HepG2 (cell line): ENCODE measurements around the gene TWIST2. TPM values are rescaled to one million over a fixed set of nuclear protein-coding genes. Genes with fewer than 3 reads are reported as not detected.

Experiments used
- MAFG ChIP-seq: sonication (generic); formaldehyde crosslinking; IDR thresholded peaks from 2 replicates; pipeline ENCODE4 v1.5.1; 2020; ENCODE audit warnings: mild to moderate bottlenecking, missing genetic modification reagents
- NFE2L2 ChIP-seq: fragments of 150-350 bp; IDR thresholded peaks from 2 replicates; pipeline ENCODE4 v1.6.1; 2014; ENCODE audit warnings: low read length
- NR2F1 ChIP-seq, 2 experiments: fragments of 450-650 bp in 1 of 2; formaldehyde crosslinking in 1 of 2; IDR thresholded peaks; 2 replicates each; pipeline versions ENCODE4 v1.5.0 to v1.6.1; 2016 to 2020; ENCODE audit warnings: mild to moderate bottlenecking in 1 of 2, missing compliant biosample characterization in 1 of 2, missing genetic modification reagents in 1 of 2, moderate library complexity in 1 of 2
- SALL2 ChIP-seq: sonication (generic); formaldehyde crosslinking; IDR thresholded peaks from 2 replicates; pipeline ENCODE4 v1.8.1; 2023; ENCODE audit warnings: mild to moderate bottlenecking, missing genetic modification reagents, inconsistent platforms
- ZBTB21 ChIP-seq: sonication (generic); formaldehyde crosslinking; IDR thresholded peaks from 2 replicates; pipeline ENCODE4 v1.4.0; 2020; ENCODE audit warnings: missing genetic modification reagents
- ZBTB3 ChIP-seq: sonication (generic); formaldehyde crosslinking; IDR thresholded peaks from 2 replicates; pipeline ENCODE4 v1.4.0; 2020; ENCODE audit warnings: low read depth, mild to moderate bottlenecking, moderate library complexity, missing genetic modification reagents, borderline replicate concordance
- ZNF274 ChIP-seq: sonication (generic); formaldehyde crosslinking; IDR thresholded peaks from 2 replicates; pipeline ENCODE4 v1.5.1; 2020; ENCODE audit warnings: mild to moderate bottlenecking, missing genetic modification reagents
- ZNF3 ChIP-seq: IDR thresholded peaks from 2 replicates; pipeline ENCODE4 v1.7.0; 2017; ENCODE audit warnings: inconsistent platforms
- ZNF30 ChIP-seq: sonication (generic); formaldehyde crosslinking; IDR thresholded peaks from 2 replicates; pipeline ENCODE4 v1.5.0; 2020; ENCODE audit warnings: mild to moderate bottlenecking, missing genetic modification reagents
- ZNF709 ChIP-seq: sonication (generic); formaldehyde crosslinking; IDR thresholded peaks from 2 replicates; pipeline ENCODE4 v1.5.0; 2020; ENCODE audit warnings: mild to moderate bottlenecking, missing genetic modification reagents
- ZNF883 ChIP-seq: sonication (generic); formaldehyde crosslinking; IDR thresholded peaks from 2 replicates; pipeline ENCODE4 v1.5.1; 2020; ENCODE audit warnings: mild to moderate bottlenecking, missing genetic modification reagents; ENCODE audit errors: not compliant biosample characterization
- ZSCAN21 ChIP-seq: sonication (generic); formaldehyde crosslinking; IDR thresholded peaks from 2 replicates; pipeline ENCODE4 v1.8.0; 2022; ENCODE audit warnings: mild to moderate bottlenecking, missing genetic modification reagents, moderate library complexity, borderline replicate concordance
- polyA plus RNA-seq, 8 experiments: library from polyadenylated mRNA; depleted of rRNA in 3 of 8; stranded (reverse) in 7 of 8; unstranded in 1 of 8; fragments of >200 nt; fragmentation: Illumina TruSeq in 4 of 8; extraction: Trizol in 4 of 8; gene quantifications; 2 replicates each; pipeline versions ENCODE4 v1.2.1 to v1.2.3, GENCODE V29; 2011 to 2016; ENCODE audit warnings: low read depth in 4 of 8, missing spikeins in 1 of 8, mixed read lengths in 1 of 8; ENCODE audit not compliant: insufficient read depth in 1 of 8
- total RNA-seq, 5 experiments: library from RNA; depleted of rRNA; stranded (reverse); fragments of >200 nt; fragmentation: Illumina TruSeq; extraction: Trizol; gene quantifications; 2 replicates each; pipeline ENCODE4 v1.2.3, GENCODE V29; 2016; ENCODE audit warnings: low read depth in 1 of 5
- TF ChIP-seq, protein P1 (sequence below): sonication (generic); formaldehyde crosslinking; conservative IDR thresholded peaks from 2 replicates; pipeline ENCODE4 v1.8.0; 2022; ENCODE audit warnings: low read depth, missing genetic modification reagents
- TF ChIP-seq, protein P2 (sequence below): sonication (generic); formaldehyde crosslinking; IDR thresholded peaks from 2 replicates; pipeline ENCODE4 v1.4.0; 2020; ENCODE audit warnings: mild to moderate bottlenecking, missing genetic modification reagents
- TF ChIP-seq, protein P3 (sequence below): sonication (generic); formaldehyde crosslinking; conservative IDR thresholded peaks from 2 replicates; pipeline ENCODE4 v1.4.0; 2020; ENCODE audit warnings: missing genetic modification reagents
- TF ChIP-seq, protein P4 (sequence below): sonication (generic); formaldehyde crosslinking; IDR thresholded peaks from 2 replicates; pipeline ENCODE4 v1.4.0; 2020; ENCODE audit warnings: mild to moderate bottlenecking, missing genetic modification reagents

TWIST2 gene
- total and polyA plus RNA-seq, 2 of the 13 experiments (the other 11 are each of a cell fraction or from before 2014, with no cell fraction given) = 0.08 to 0.11 TPM

DNA sequence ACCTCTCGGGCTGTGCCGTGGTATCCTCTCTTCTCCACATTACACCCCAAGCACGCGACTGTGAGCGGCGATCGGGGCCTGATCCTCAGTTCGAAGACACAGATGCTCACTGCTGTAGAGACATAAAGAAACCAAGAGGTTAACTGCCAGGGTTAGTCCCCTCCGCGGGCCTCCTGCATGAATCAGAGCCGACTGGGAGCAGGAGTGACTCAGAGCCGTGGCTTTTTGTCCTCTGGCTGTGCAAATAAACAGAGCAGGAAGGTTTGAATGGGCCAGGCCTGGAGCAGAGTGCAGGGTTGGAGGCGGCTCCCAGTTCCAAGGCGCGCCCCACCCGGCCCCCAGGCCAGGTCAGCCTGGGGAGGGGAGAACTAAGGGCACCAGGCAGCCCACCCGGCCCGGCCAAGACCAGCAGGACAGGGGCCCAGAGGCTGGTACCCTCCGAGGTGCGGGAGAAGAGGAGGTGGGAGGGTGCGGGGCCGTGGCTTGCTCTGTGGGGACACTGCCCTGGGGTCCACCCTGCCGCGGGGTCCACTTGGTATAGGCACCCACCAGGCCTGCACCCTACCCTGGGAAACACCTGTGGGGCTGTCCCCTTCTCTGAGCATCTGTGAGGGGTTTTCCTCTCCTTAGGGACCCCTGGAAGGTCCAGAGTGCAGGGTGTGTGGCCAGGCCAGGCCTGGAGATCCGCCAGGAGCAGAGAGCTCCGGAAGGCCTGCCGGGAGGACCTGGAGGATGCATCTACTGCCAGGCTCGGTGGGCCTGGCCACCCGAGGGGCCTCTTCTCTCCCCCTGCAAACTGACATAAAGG, 16.5 kb downstream of the TWIST2 start (continued):
- TF ChIP-seq MAFG (CRISPR knock-in tag) (no peak), NR2F1 (CRISPR knock-in tag; IDR thresholded peaks at IDR 0.05) (peak; percentile 78 to 86), ZNF883 (peak; percentile 68), ZBTB3 (CRISPR knock-in tag) (0 out of 2 replicates have a peak, but pooled peaks have one; percentile 45), ZNF30 (CRISPR knock-in tag) (no peak; the same call in 1 of the 2 replicates), NFE2L2 (no peak), ZNF709 (CRISPR knock-in tag) (peak; percentile 42; the same call in 1 of the 2 replicates), SALL2 (CRISPR knock-in tag) (peak; percentile 24; the same call in 1 of the 2 replicates), ZNF3 (no peak), ZSCAN21 (CRISPR knock-in tag) (peak; percentile 84), ZNF274 (CRISPR knock-in tag) (0 out of 2 replicates have a peak, but pooled peaks have one; percentile 47), ZBTB21 (no peak)
- TF ChIP-seq, protein P1, sequence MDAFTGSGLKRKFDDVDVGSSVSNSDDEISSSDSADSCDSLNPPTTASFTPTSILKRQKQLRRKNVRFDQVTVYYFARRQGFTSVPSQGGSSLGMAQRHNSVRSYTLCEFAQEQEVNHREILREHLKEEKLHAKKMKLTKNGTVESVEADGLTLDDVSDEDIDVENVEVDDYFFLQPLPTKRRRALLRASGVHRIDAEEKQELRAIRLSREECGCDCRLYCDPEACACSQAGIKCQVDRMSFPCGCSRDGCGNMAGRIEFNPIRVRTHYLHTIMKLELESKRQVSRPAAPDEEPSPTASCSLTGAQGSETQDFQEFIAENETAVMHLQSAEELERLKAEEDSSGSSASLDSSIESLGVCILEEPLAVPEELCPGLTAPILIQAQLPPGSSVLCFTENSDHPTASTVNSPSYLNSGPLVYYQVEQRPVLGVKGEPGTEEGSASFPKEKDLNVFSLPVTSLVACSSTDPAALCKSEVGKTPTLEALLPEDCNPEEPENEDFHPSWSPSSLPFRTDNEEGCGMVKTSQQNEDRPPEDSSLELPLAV (CRISPR knock-in tag) = no peak
- TF ChIP-seq, protein P2, sequence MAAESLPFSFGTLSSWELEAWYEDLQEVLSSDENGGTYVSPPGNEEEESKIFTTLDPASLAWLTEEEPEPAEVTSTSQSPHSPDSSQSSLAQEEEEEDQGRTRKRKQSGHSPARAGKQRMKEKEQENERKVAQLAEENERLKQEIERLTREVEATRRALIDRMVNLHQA = no peak
- TF ChIP-seq, protein P3, sequence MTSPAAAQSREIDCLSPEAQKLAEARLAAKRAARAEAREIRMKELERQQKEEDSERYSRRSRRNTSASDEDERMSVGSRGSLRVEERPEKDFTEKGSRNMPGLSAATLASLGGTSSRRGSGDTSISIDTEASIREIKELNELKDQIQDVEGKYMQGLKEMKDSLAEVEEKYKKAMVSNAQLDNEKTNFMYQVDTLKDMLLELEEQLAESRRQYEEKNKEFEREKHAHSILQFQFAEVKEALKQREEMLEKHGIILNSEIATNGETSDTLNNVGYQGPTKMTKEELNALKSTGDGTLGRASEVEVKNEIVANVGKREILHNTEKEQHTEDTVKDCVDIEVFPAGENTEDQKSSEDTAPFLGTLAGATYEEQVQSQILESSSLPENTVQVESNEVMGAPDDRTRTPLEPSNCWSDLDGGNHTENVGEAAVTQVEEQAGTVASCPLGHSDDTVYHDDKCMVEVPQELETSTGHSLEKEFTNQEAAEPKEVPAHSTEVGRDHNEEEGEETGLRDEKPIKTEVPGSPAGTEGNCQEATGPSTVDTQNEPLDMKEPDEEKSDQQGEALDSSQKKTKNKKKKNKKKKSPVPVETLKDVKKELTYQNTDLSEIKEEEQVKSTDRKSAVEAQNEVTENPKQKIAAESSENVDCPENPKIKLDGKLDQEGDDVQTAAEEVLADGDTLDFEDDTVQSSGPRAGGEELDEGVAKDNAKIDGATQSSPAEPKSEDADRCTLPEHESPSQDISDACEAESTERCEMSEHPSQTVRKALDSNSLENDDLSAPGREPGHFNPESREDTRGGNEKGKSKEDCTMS (CRISPR knock-in tag) = 0 out of 2 replicates have a peak, but pooled peaks have one; percentile 25
- TF ChIP-seq, protein P4, sequence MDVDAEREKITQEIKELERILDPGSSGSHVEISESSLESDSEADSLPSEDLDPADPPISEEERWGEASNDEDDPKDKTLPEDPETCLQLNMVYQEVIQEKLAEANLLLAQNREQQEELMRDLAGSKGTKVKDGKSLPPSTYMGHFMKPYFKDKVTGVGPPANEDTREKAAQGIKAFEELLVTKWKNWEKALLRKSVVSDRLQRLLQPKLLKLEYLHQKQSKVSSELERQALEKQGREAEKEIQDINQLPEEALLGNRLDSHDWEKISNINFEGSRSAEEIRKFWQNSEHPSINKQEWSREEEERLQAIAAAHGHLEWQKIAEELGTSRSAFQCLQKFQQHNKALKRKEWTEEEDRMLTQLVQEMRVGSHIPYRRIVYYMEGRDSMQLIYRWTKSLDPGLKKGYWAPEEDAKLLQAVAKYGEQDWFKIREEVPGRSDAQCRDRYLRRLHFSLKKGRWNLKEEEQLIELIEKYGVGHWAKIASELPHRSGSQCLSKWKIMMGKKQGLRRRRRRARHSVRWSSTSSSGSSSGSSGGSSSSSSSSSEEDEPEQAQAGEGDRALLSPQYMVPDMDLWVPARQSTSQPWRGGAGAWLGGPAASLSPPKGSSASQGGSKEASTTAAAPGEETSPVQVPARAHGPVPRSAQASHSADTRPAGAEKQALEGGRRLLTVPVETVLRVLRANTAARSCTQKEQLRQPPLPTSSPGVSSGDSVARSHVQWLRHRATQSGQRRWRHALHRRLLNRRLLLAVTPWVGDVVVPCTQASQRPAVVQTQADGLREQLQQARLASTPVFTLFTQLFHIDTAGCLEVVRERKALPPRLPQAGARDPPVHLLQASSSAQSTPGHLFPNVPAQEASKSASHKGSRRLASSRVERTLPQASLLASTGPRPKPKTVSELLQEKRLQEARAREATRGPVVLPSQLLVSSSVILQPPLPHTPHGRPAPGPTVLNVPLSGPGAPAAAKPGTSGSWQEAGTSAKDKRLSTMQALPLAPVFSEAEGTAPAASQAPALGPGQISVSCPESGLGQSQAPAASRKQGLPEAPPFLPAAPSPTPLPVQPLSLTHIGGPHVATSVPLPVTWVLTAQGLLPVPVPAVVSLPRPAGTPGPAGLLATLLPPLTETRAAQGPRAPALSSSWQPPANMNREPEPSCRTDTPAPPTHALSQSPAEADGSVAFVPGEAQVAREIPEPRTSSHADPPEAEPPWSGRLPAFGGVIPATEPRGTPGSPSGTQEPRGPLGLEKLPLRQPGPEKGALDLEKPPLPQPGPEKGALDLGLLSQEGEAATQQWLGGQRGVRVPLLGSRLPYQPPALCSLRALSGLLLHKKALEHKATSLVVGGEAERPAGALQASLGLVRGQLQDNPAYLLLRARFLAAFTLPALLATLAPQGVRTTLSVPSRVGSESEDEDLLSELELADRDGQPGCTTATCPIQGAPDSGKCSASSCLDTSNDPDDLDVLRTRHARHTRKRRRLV (CRISPR knock-in tag) = no peak
